Forelimb muscle (tissue), 1 donor: Measurements from ENCODE around the gene MVB12A. TPM values are rescaled to one million over a fixed set of nuclear protein-coding genes. Genes with fewer than 3 reads are reported as not detected.

Experiments
- DNase-seq: peaks from one replicate; pipeline ENCODE4 v3.0.0-alpha.2; 2013; ENCODE audit warnings: low read depth
- polyA plus RNA-seq: library from polyadenylated mRNA; unstranded; fragments of 120-200 nt; gene quantifications from one replicate; pipeline ENCODE4 v1.2.1, GENCODE V29; 2013; ENCODE audit not compliant: insufficient read length

The MVB12A gene
- 25.3 TPM for polyA plus RNA-seq

- peak; percentile 99 for DNase-seq
These were observed at the start of gene MVB12A for GRCh38 chr19:17419621-17420474. TSS of gene MVB12A (plus strand) at chr19:17420047. CDS start at chr19:17420136, 89 bp downstream.

GRCh38 chr19:17376935-17377600 lies 42.8 kb upstream of the MVB12A start, which contains the start of gene PLVAP:
TSS of gene PLVAP (minus strand) at chr19:17377342. CDS start at chr19:17377288, 54 bp downstream.
- no peak for DNase-seq

- no peak for DNase-seq
These were observed 41.6 kb upstream of the MVB12A start for GRCh38 chr19:17378271-17378670.

- DNase-seq: no peak
These were observed 40.6 kb upstream of the MVB12A start for GRCh38 chr19:17379221-17379631.

- DNase-seq: no peak
These were observed 39.3 kb upstream of the MVB12A start for GRCh38 chr19:17380426-17381138.

GRCh38 chr19:17385878-17386611 lies 33.8 kb upstream of the MVB12A start:
- no peak for DNase-seq

GRCh38 chr19:17389288-17389687 lies 30.6 kb upstream of the MVB12A start:
- no peak for DNase-seq

- no peak for DNase-seq
These were observed 29.7 kb upstream of the MVB12A start for GRCh38 chr19:17389957-17390664.

GRCh38 chr19:17390665-17391370 lies 29.0 kb upstream of the MVB12A start:
- no peak for DNase-seq

- DNase-seq: no peak
These were observed 28.3 kb upstream of the MVB12A start for GRCh38 chr19:17391371-17392151.

- DNase-seq: no peak
These were observed 26.8 kb upstream of the MVB12A start for GRCh38 chr19:17393002-17393401.

GRCh38 chr19:17393914-17394313 lies 25.9 kb upstream of the MVB12A start, which contains the start of gene CCDC194:
TSS of gene CCDC194 (minus strand) at chr19:17394196. CDS start at chr19:17394158, 38 bp downstream.
- no peak for DNase-seq

GRCh38 chr19:17394891-17395415 lies 24.9 kb upstream of the MVB12A start:
- DNase-seq: no peak

GRCh38 chr19:17398902-17399527 lies 20.8 kb upstream of the MVB12A start:
- no peak for DNase-seq

- no peak for DNase-seq
These were observed 18.2 kb upstream of the MVB12A start for GRCh38 chr19:17401628-17402027.

GRCh38 chr19:17402982-17403855 lies 16.6 kb upstream of the MVB12A start:
- DNase-seq: no peak

GRCh38 chr19:17404015-17404414 lies 15.8 kb upstream of the MVB12A start:
- no peak for DNase-seq
